WTC11 (cell line): ENCODE results near the gene LCE2B. TPM values are rescaled to one million over a fixed set of nuclear protein-coding genes. Genes with fewer than 3 reads are reported as not detected.

Experiments
- ATAC-seq: fragments of 200-7000 bp; cut with Tn5 transposase; 2 replicates; pipeline ENCODE4 v1.10.0; 2021; ENCODE audit warnings: mild to moderate bottlenecking, moderate library complexity
- CTCF ChIA-PET: fragments of 300-600 bp; sonication (Branson Sonifier 250); formaldehyde crosslinking; loops from one replicate; lab custom pipeline; 2021; ENCODE audit warnings: antibody characterized with exemption; lab: Charles Lee
- POLR2A ChIA-PET: fragments of 350-600 bp; sonication (Branson Sonifier 250); formaldehyde crosslinking; loops from one replicate; lab custom pipeline; 2021; ENCODE audit warnings: antibody characterized with exemption; lab: Charles Lee
- DNase-seq: peaks from one replicate; pipeline ENCODE4 v3.0.0; 2021; ENCODE audit warnings: low spot score
- H3K27ac Mint-ChIP-seq: 2 replicates; pipeline ENCODE4 v1.8.0; 2021; ENCODE audit warnings: mixed read lengths
- H3K27me3 Mint-ChIP-seq: 2 replicates; pipeline ENCODE4 v1.8.0; 2021; ENCODE audit warnings: low read depth, mild to moderate bottlenecking, moderate library complexity, mixed read lengths
- H3K36me3 Mint-ChIP-seq: 2 replicates; pipeline ENCODE4 v1.8.0; 2021; ENCODE audit warnings: mixed read lengths
- H3K4me1 Mint-ChIP-seq: 2 replicates; pipeline ENCODE4 v1.8.0; 2022; ENCODE audit warnings: mixed read lengths
- H3K4me3 Mint-ChIP-seq: 2 replicates; pipeline ENCODE4 v1.8.0; 2021; ENCODE audit warnings: mild to moderate bottlenecking, moderate library complexity, mixed read lengths
- H3K9me3 Mint-ChIP-seq: 2 replicates; pipeline ENCODE4 v1.8.0; 2021; ENCODE audit warnings: mixed read lengths
- ATF1 ChIP-seq: sonication (generic); formaldehyde crosslinking; IDR thresholded peaks from 2 replicates; pipeline ENCODE4 v1.8.1; 2023; ENCODE audit warnings: mild to moderate bottlenecking, moderate library complexity, missing genetic modification reagents
- GABPB1 ChIP-seq: sonication (generic); formaldehyde crosslinking; IDR thresholded peaks from 2 replicates; pipeline ENCODE4 v1.8.1; 2023; ENCODE audit warnings: mild to moderate bottlenecking, missing genetic modification reagents
- HMGA2 ChIP-seq: fragments of 250-450 bp; sonication (Bioruptor Pico); IDR thresholded peaks from 2 replicates; pipeline ENCODE4 v1.4.0; 2021; ENCODE audit warnings: mild to moderate bottlenecking, moderate library complexity
- KAT7 ChIP-seq: sonication (generic); formaldehyde crosslinking; IDR thresholded peaks from 2 replicates; pipeline ENCODE4 v1.8.1; 2023; ENCODE audit warnings: missing genetic modification reagents, mild to moderate bottlenecking, borderline replicate concordance
- MXD4 ChIP-seq: fragments of 250-450 bp; sonication (Bioruptor Pico); IDR thresholded peaks from 2 replicates; pipeline ENCODE4 v1.8.0; 2021; ENCODE audit warnings: mild to moderate bottlenecking, moderate library complexity, borderline replicate concordance
- NFATC4 ChIP-seq: fragments of 250-450 bp; sonication (Bioruptor Pico); IDR thresholded peaks from 2 replicates; pipeline ENCODE4 v1.9.0; 2021; ENCODE audit warnings: mild to moderate bottlenecking
- NR1H2 ChIP-seq: sonication (generic); formaldehyde crosslinking; IDR thresholded peaks from 2 replicates; pipeline ENCODE4 v1.9.0; 2021; ENCODE audit warnings: mild to moderate bottlenecking, moderate library complexity, missing genetic modification reagents
- OVOL2 ChIP-seq: fragments of 250-450 bp; sonication (Bioruptor Pico); IDR thresholded peaks from 2 replicates; pipeline ENCODE4 v1.9.0; 2021; ENCODE audit warnings: mild to moderate bottlenecking, borderline replicate concordance
- SMAD3 ChIP-seq: sonication (generic); formaldehyde crosslinking; IDR thresholded peaks from 2 replicates; pipeline ENCODE4 v1.8.0; 2022; ENCODE audit warnings: missing genetic modification reagents, mild to moderate bottlenecking, borderline replicate concordance
- TCF7 ChIP-seq: sonication (generic); formaldehyde crosslinking; IDR thresholded peaks from 2 replicates; pipeline ENCODE4 v1.8.0; 2022; ENCODE audit warnings: mild to moderate bottlenecking, low read depth, missing genetic modification reagents, moderate library complexity
- ZNF671 ChIP-seq: fragments of 250-450 bp; sonication (Bioruptor Pico); IDR thresholded peaks from 2 replicates; pipeline ENCODE4 v1.8.0; 2021; ENCODE audit warnings: mild to moderate bottlenecking
- total RNA-seq: library from RNA; stranded (reverse); gene quantifications from 3 replicates; pipeline ENCODE4 v1.2.3, GENCODE V29; 2021
- TF ChIP-seq, protein P1 (sequence below): sonication (generic); formaldehyde crosslinking; IDR thresholded peaks from 2 replicates; pipeline ENCODE4 v1.8.1; 2023; ENCODE audit warnings: mild to moderate bottlenecking, missing genetic modification reagents
- TF ChIP-seq, protein P2 (sequence below): sonication (generic); formaldehyde crosslinking; IDR thresholded peaks from 2 replicates; pipeline ENCODE4 v1.8.0; 2022; ENCODE audit warnings: mild to moderate bottlenecking, missing genetic modification reagents
- TF ChIP-seq, protein P3 (sequence below): sonication (generic); formaldehyde crosslinking; IDR thresholded peaks from 2 replicates; pipeline ENCODE4 v1.8.1; 2023; ENCODE audit warnings: mild to moderate bottlenecking, moderate library complexity, missing genetic modification reagents
- TF ChIP-seq, protein P4 (sequence below): sonication (generic); formaldehyde crosslinking; conservative IDR thresholded peaks from 2 replicates; pipeline ENCODE4 v1.8.1; 2023; ENCODE audit warnings: mild to moderate bottlenecking, low read depth, missing genetic modification reagents, moderate library complexity
- TF ChIP-seq, protein P5 (sequence below): fragments of 250-450 bp; sonication (Bioruptor Pico); IDR thresholded peaks from 2 replicates; pipeline ENCODE4 v1.9.0; 2021; ENCODE audit warnings: mild to moderate bottlenecking

LCE2B gene
- total RNA-seq, 1 experiment from 2014 or later = not detected

DNA sequence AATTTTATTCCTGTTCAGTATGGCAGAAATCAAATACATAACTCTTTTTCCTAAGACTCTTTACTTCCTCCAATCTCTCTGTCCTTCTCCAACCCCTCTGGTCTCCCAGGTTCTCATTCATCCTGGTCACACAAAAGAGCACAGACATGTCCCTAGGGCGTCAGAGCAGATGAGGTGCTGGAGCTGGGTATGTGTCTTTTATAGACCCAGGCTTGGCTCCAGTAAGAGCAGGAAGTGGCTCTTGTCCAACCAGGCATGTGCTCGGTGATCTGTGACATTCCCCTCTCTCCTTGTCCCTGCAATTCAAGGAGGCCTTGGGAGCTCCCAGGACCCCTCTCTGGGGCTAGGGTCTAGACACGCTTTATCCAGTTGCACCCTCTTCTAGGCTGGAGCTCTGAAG, 40.8 kb upstream of the LCE2B start:
- H3K4me3 Mint-ChIP-seq = no peak overlapping the region
- H3K9me3 Mint-ChIP-seq = peaks cover 90% of the 10 kb centered on the region
- H3K27ac Mint-ChIP-seq = no peak overlapping the region
- DNase-seq (no peak), ATAC-seq (no peak)
- H3K4me1 Mint-ChIP-seq = no peaks in the 10 kb centered on the region
- peaks cover 68% of the 10 kb centered on the region for H3K36me3 Mint-ChIP-seq
- no peak for TF ChIP-seq ATF1 (CRISPR knock-in tag)
- no peak for TF ChIP-seq HMGA2 (CRISPR knock-in tag)
- TF ChIP-seq NFATC4 = no peak
- TF ChIP-seq, protein P1, sequence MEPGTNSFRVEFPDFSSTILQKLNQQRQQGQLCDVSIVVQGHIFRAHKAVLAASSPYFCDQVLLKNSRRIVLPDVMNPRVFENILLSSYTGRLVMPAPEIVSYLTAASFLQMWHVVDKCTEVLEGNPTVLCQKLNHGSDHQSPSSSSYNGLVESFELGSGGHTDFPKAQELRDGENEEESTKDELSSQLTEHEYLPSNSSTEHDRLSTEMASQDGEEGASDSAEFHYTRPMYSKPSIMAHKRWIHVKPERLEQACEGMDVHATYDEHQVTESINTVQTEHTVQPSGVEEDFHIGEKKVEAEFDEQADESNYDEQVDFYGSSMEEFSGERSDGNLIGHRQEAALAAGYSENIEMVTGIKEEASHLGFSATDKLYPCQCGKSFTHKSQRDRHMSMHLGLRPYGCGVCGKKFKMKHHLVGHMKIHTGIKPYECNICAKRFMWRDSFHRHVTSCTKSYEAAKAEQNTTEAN (CRISPR knock-in tag) = no peak
- TF ChIP-seq NR1H2 = no peak
- CTCF ChIA-PET = no interaction called here
- no peaks in the 10 kb centered on the region for H3K27me3 Mint-ChIP-seq
- POLR2A ChIA-PET = no interaction called here

DNA sequence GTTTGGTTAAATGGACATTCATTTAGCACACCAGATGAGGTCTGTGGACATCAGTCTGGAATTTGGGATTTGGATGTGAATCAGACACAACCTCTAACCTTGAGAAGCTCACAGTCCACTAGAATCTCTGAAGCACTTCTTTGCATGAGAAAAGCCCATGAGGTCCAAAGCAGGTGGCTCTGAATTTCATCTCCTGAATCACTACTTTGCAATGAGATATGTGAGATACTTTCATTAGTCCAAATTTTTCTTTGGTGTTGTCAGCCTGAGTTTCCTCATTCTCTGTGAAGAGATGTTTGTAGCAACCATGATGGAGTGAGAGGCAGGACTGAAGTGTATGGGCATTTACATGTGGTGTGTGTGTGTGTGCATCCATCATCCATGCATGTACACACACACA, 39.3 kb upstream of the LCE2B start:
- TF ChIP-seq, protein P2, sequence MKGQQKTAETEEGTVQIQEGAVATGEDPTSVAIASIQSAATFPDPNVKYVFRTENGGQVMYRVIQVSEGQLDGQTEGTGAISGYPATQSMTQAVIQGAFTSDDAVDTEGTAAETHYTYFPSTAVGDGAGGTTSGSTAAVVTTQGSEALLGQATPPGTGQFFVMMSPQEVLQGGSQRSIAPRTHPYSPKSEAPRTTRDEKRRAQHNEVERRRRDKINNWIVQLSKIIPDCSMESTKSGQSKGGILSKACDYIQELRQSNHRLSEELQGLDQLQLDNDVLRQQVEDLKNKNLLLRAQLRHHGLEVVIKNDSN (CRISPR knock-in tag) = no peak
- TF ChIP-seq, protein P3, sequence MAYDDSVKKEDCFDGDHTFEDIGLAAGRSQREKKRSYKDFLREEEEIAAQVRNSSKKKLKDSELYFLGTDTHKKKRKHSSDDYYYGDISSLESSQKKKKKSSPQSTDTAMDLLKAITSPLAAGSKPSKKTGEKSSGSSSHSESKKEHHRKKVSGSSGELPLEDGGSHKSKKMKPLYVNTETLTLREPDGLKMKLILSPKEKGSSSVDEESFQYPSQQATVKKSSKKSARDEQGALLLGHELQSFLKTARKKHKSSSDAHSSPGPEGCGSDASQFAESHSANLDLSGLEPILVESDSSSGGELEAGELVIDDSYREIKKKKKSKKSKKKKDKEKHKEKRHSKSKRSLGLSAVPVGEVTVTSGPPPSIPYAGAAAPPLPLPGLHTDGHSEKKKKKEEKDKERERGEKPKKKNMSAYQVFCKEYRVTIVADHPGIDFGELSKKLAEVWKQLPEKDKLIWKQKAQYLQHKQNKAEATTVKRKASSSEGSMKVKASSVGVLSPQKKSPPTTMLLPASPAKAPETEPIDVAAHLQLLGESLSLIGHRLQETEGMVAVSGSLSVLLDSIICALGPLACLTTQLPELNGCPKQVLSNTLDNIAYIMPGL = no peak
- TF ChIP-seq ZNF671 (CRISPR knock-in tag) (no peak), MXD4 (no peak), SMAD3 (CRISPR knock-in tag) (no peak), GABPB1 (no peak), OVOL2 (CRISPR knock-in tag) (no peak), TCF7 (CRISPR knock-in tag) (no peak), KAT7 (CRISPR knock-in tag) (no peak), NR1H2 (no peak)
- TF ChIP-seq, protein P4, sequence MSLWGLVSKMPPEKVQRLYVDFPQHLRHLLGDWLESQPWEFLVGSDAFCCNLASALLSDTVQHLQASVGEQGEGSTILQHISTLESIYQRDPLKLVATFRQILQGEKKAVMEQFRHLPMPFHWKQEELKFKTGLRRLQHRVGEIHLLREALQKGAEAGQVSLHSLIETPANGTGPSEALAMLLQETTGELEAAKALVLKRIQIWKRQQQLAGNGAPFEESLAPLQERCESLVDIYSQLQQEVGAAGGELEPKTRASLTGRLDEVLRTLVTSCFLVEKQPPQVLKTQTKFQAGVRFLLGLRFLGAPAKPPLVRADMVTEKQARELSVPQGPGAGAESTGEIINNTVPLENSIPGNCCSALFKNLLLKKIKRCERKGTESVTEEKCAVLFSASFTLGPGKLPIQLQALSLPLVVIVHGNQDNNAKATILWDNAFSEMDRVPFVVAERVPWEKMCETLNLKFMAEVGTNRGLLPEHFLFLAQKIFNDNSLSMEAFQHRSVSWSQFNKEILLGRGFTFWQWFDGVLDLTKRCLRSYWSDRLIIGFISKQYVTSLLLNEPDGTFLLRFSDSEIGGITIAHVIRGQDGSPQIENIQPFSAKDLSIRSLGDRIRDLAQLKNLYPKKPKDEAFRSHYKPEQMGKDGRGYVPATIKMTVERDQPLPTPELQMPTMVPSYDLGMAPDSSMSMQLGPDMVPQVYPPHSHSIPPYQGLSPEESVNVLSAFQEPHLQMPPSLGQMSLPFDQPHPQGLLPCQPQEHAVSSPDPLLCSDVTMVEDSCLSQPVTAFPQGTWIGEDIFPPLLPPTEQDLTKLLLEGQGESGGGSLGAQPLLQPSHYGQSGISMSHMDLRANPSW = no peak
- TF ChIP-seq, protein P5, sequence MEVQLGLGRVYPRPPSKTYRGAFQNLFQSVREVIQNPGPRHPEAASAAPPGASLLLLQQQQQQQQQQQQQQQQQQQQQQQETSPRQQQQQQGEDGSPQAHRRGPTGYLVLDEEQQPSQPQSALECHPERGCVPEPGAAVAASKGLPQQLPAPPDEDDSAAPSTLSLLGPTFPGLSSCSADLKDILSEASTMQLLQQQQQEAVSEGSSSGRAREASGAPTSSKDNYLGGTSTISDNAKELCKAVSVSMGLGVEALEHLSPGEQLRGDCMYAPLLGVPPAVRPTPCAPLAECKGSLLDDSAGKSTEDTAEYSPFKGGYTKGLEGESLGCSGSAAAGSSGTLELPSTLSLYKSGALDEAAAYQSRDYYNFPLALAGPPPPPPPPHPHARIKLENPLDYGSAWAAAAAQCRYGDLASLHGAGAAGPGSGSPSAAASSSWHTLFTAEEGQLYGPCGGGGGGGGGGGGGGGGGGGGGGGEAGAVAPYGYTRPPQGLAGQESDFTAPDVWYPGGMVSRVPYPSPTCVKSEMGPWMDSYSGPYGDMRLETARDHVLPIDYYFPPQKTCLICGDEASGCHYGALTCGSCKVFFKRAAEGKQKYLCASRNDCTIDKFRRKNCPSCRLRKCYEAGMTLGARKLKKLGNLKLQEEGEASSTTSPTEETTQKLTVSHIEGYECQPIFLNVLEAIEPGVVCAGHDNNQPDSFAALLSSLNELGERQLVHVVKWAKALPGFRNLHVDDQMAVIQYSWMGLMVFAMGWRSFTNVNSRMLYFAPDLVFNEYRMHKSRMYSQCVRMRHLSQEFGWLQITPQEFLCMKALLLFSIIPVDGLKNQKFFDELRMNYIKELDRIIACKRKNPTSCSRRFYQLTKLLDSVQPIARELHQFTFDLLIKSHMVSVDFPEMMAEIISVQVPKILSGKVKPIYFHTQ (CRISPR knock-in tag) = no peak
- POLR2A ChIA-PET = no interaction called here
- no peak overlapping the region for H3K27ac Mint-ChIP-seq
- no peaks in the 10 kb centered on the region for H3K4me1 Mint-ChIP-seq
- H3K9me3 Mint-ChIP-seq = peaks cover 90% of the 10 kb centered on the region
- DNase-seq (no peak), ATAC-seq (no peak)
- CTCF ChIA-PET = no interaction called here
- no peak overlapping the region for H3K4me3 Mint-ChIP-seq
- peaks cover 3% of the 10 kb centered on the region; the same call in 1 of the 2 replicates for H3K27me3 Mint-ChIP-seq
- peaks cover 66% of the 10 kb centered on the region for H3K36me3 Mint-ChIP-seq
